H1 (cell line): ENCODE data around the gene PRSS38.

Experiments used
- BCL11A ChIP-seq, 2 experiments: IDR thresholded peaks; one replicate each; pipeline ENCODE4 v1.6.1; 2011; ENCODE audit warnings: low read depth in 2 of 2, low read length in 2 of 2, mild to moderate bottlenecking in 2 of 2
- CHD7 ChIP-seq: fragments of 300-600 bp; sonication (generic); IDR thresholded peaks from 2 replicates; pipeline ENCODE4 v1.7.1; 2012; ENCODE audit warnings: low read length, moderate library complexity, mild to moderate bottlenecking, inconsistent platforms; ENCODE audit not compliant: insufficient replicate concordance
- CTCF ChIP-seq, 3 experiments: IDR thresholded peaks; 1 replicate in 2 of 3; 2 replicates in 1 of 3; pipeline versions ENCODE4 v1.5.1 to v1.6.1; 2011; ENCODE audit warnings: low read length in 3 of 3, mild to moderate bottlenecking in 3 of 3, inconsistent platforms in 2 of 3, low read depth in 1 of 3, moderate library complexity in 1 of 3; ENCODE audit not compliant: insufficient read depth in 1 of 3; ENCODE audit errors: control extremely low read depth in 1 of 3
- KDM1A ChIP-seq: fragments of 200-600, 300-600 bp; sonication (generic); IDR thresholded peaks from 2 replicates; pipeline ENCODE4 v1.7.1; 2016; ENCODE audit warnings: mild to moderate bottlenecking, low read length, borderline replicate concordance
- POLR2A ChIP-seq, 2 experiments: IDR thresholded peaks; 1 replicate in 1 of 2; 2 replicates in 1 of 2; pipeline ENCODE4 v1.6.1; 2011; ENCODE audit warnings: low read depth in 2 of 2, low read length in 2 of 2, mild to moderate bottlenecking in 2 of 2; ENCODE audit errors: control extremely low read depth in 1 of 2
- SP1 ChIP-seq: IDR thresholded peaks from 2 replicates; pipeline ENCODE4 v1.6.1; 2011; ENCODE audit warnings: low read depth, low read length

GRCh38 chr1:227793948-227794816, 21.3 kb upstream of the PRSS38 start:
- TF ChIP-seq CTCF (IDR thresholded peaks at IDR 0.05; ENCODE audit: control extremely low read depth in 1 of 3, insufficient read depth in 1 of 3, low read depth in 1 of 3, low read length in 3 of 3) (no peak), POLR2A (IDR thresholded peaks at IDR 0.05; ENCODE audit: control extremely low read depth in 1 of 2, low read depth in 2 of 2, low read length in 2 of 2) (no peak), BCL11A (IDR thresholded peaks at IDR 0.05; ENCODE audit: low read depth in 2 of 2, low read length in 2 of 2) (no peak), CHD7 (no peak), SP1 (0 out of 2 replicates have a peak, but pooled peaks have one; percentile 22), KDM1A (no peak)
